GM12891 (cell line): ENCODE results near the gene COL5A1.

Experiments used
- POLR2A ChIP-seq: IDR thresholded peaks from 2 replicates; pipeline ENCODE4 v1.6.1; 2011; ENCODE audit warnings: low read depth, low read length, control low read depth
- POLR2AphosphoS5 ChIP-seq: IDR thresholded peaks from 2 replicates; pipeline ENCODE4 v1.6.1; 2011; ENCODE audit warnings: low read depth, low read length, control low read depth
- SPI1 ChIP-seq: IDR thresholded peaks from 2 replicates; pipeline ENCODE4 v1.6.1; 2011; ENCODE audit warnings: low read depth, low read length, control low read depth
- TAF1 ChIP-seq: IDR thresholded peaks from 2 replicates; pipeline ENCODE4 v1.6.1; 2011; ENCODE audit warnings: low read depth, low read length, control low read depth

- TF ChIP-seq POLR2A: no peak
- TF ChIP-seq SPI1: no peak
- TF ChIP-seq POLR2AphosphoS5: no peak
- TF ChIP-seq TAF1: no peak
These were observed 146.3 kb downstream of the COL5A1 start for GRCh38 chr9:134787601-134788531.
